ENCODE measurements around the gene PRRC2B.

The PRRC2B gene

GRCh38 chr9:131404987-131405386, 11.1 kb downstream of the PRRC2B start:
- peak overlapping the region; percentile 56 for H3K4me3 ChIP-seq
- peak overlapping the region in 1 of 2 donors; percentile 73 for H3K27ac ChIP-seq
- no peak for TF ChIP-seq CTCF (IDR thresholded peaks at IDR 0.05)
- no peak for DNase-seq (ENCODE audit: low spot score)

- TF ChIP-seq CTCF (IDR thresholded peaks at IDR 0.05) = no peak
- DNase-seq (ENCODE audit: low spot score) = no peak
- Histone ChIP-seq H3K27ac (peak overlapping the region in 1 of 2 donors; percentile 73), H3K4me3 (peak overlapping the region; percentile 56)
Observed at GRCh38 chr9:131405428-131405827, 11.5 kb downstream of the PRRC2B start.

- TF ChIP-seq CTCF (IDR thresholded peaks at IDR 0.05) = no peak
- H3K27ac ChIP-seq = peak overlapping the region; percentile 54 to 73
- DNase-seq (ENCODE audit: low spot score) = no peak
- H3K4me3 ChIP-seq = peak overlapping the region; percentile 56
Observed at GRCh38 chr9:131405858-131406537, 12.1 kb downstream of the PRRC2B start.

GRCh38 chr9:131406563-131407436, 12.9 kb downstream of the PRRC2B start:
- no peak for TF ChIP-seq CTCF (IDR thresholded peaks at IDR 0.05)
- Histone ChIP-seq H3K4me3 (peak overlapping the region; percentile 56), H3K27ac (peak overlapping the region; percentile 54 to 73)
- DNase-seq (ENCODE audit: low spot score) = no peak

GRCh38 chr9:131407717-131408195, 13.9 kb downstream of the PRRC2B start:
- peak; percentile 23 for TF ChIP-seq CTCF (IDR thresholded peaks at IDR 0.05)
- Histone ChIP-seq H3K27ac (peak overlapping the region in 1 of 2 donors; percentile 73), H3K4me3 (peak overlapping the region; percentile 56)
- DNase-seq (ENCODE audit: low spot score) = no peak

GRCh38 chr9:131409458-131409992, 15.6 kb downstream of the PRRC2B start:
- TF ChIP-seq CTCF (IDR thresholded peaks at IDR 0.05) = no peak
- H3K27ac ChIP-seq = peak overlapping the region in 1 of 2 donors; percentile 9
- no peak overlapping the region for H3K4me3 ChIP-seq
- no peak for DNase-seq (ENCODE audit: low spot score)
